Subcutaneous abdominal adipose tissue (tissue), 5 donors: ENCODE results near the gene TINAGL1.
A peak's percentile ranks its signal among the peaks of the same experiment; 100 is the strongest.

Experiments
- H3K27ac ChIP-seq: one replicate; pipeline ENCODE4 v1.7.0; 2013; ENCODE audit warnings: low read depth, mild to moderate bottlenecking, inconsistent platforms, low read length, moderate library complexity
- H3K27me3 ChIP-seq, 5 donors: one replicate each; pipeline ENCODE4 v1.7.0; 2013; ENCODE audit warnings: low read length in 5 of 5, inconsistent platforms in 1 of 5; ENCODE audit not compliant: control insufficient read depth in 5 of 5, insufficient read depth in 4 of 5
- H3K36me3 ChIP-seq, 5 donors: one replicate each; pipeline ENCODE4 v1.7.0; 2013; ENCODE audit warnings: low read length in 5 of 5; ENCODE audit not compliant: control insufficient read depth in 5 of 5, insufficient read depth in 5 of 5
- H3K4me1 ChIP-seq, 5 donors: one replicate each; pipeline ENCODE4 v1.7.0; 2013; ENCODE audit warnings: low read length in 5 of 5, mild to moderate bottlenecking in 3 of 5, moderate library complexity in 1 of 5; ENCODE audit not compliant: control insufficient read depth in 5 of 5, insufficient read depth in 5 of 5
- H3K4me3 ChIP-seq, 5 donors: one replicate each; pipeline ENCODE4 v1.7.0; 2013; ENCODE audit warnings: low read length in 5 of 5, low read depth in 1 of 5
- H3K9ac ChIP-seq, 5 donors: one replicate each; pipeline ENCODE4 v1.7.0; 2013; ENCODE audit warnings: low read length in 5 of 5, mild to moderate bottlenecking in 4 of 5, moderate library complexity in 3 of 5
- H3K9me3 ChIP-seq, 5 donors: one replicate each; pipeline ENCODE4 v1.7.0; 2013; ENCODE audit warnings: low read length in 5 of 5; ENCODE audit not compliant: control insufficient read depth in 5 of 5
- donor health status: healthy.
- donor health status: healthy.
- donor health status: healthy.
- donor health status: healthy.
- donor health status: healthy.

The TINAGL1 gene

DNA sequence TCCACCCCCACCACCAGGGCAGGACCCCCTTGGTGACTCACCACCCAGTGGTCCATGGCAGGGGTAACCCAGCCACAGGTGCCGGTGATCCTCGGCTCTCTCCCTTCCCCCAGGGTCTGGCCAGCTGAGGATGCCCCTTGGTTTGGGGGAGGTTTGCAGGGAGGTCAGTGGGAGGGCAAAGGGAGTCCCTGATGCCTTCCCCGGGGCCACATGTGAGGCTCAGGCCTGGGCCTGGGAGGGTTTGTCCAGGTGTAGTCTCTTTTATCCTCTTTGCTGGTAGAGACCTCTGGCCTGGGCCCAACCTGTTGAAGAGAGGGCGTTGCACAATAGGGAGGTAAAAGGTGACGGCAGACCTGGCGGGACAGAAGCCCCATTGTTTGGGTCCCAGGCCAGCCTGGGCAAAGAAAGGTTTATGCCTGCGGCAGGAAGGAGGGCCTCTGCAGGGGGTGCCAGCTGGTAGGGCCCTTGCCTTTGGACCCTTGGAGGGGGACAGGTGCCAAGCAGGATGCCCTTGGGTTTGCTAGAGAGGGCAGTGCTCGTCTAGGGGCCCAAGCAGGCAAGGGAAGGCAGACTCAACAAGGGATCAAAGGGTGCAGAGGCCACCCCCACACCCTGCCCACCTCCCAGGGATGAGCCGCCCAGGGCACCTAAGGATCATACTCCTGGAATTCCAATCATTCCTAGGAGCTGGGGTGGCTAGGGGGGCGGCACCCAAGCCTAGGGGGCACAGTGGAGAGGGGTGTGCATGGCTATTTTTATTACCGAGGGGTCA, 760 bp upstream of the TINAGL1 start:
- H3K36me3 ChIP-seq: peaks cover 0 to 5% (median 0%) of the 10 kb centered on the region in 5 donors
- H3K4me1 ChIP-seq: peaks cover 2 to 73% (median 70%) of the 10 kb centered on the region in 5 donors
- H3K27me3 ChIP-seq: peaks cover 0 to 4% (median 0%) of the 10 kb centered on the region in 5 donors
- H3K9ac ChIP-seq: no peak overlapping the region
- H3K4me3 ChIP-seq: peak overlapping the region in 3 of 5 donors; percentile 76 to 98 (median 81)
- no peaks in the 10 kb centered on the region for H3K9me3 ChIP-seq
- H3K27ac ChIP-seq: peak overlapping the region; percentile 86

DNA sequence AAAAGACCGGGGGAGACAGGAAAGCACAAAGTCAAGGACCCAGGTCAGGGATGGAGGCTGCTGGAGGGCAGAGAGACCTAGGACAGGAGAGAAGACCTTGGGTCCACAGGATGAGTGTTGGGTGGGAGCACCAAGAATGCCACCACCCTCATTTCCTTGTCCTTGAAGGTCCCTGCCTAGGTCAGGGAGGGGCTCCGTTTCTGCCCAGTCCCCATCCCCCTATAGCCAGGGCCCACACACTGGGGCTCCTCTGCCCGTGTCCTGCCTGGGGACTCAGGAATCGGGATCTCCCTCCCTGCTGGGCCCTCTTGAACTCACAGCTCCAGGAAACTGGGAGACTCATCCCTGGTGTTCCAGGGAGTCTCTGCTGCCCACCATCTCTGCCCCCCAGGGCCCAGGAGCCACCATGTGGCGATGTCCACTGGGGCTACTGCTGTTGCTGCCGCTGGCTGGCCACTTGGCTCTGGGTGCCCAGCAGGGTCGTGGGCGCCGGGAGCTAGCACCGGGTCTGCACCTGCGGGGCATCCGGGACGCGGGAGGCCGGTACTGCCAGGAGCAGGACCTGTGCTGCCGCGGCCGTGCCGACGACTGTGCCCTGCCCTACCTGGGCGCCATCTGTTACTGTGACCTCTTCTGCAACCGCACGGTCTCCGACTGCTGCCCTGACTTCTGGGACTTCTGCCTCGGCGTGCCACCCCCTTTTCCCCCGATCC, 584 bp downstream of the TINAGL1 start:
- Histone ChIP-seq H3K4me3 (peak overlapping the region; percentile 66 to 98 (median 81)), H3K27ac (peak overlapping the region; percentile 86), H3K9me3 (no peaks in the 10 kb centered on the region), H3K27me3 (peaks cover 0 to 4% (median 0%) of the 10 kb centered on the region in 5 donors), H3K4me1 (peaks cover 5 to 86% (median 83%) of the 10 kb centered on the region in 5 donors), H3K9ac (peak overlapping the region; percentile 6 to 92 (median 74)), H3K36me3 (peaks cover 0 to 8% (median 2%) of the 10 kb centered on the region in 5 donors)

DNA sequence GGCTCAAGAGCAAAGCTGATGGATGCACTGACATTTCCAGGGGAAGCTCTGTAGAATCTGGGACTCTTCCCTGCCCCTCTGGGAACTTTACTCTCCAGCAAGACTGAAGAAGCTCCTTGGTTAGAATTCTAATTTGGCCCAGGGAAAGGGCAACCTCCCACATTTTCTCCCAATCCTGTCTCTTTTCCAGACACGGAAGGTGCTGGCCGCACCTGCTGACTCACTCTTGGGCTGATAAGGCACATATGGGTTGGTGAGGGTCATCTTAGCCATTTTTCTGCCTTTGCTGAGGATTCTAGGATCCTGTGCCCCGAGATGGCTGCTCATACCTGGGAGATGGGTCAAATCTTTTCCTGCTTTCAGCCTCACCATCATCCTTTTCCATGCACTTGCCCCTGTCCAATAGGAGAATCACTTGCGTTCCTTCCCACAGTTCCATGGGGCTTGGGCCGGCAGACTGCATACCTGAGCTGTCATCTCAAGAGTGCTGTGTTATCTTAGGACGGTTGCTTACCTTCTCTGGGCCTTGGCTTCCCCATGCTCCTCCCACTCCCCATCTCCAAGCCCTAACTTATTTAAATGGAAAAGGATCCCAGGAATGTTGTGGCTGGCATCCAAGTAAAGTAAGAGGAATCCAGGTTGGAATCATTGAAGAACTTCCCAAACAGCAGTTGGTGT, 1.3 kb downstream of the TINAGL1 start:
- peak overlapping the region; percentile 66 to 98 (median 76) for H3K4me3 ChIP-seq
- H3K27ac ChIP-seq: peak overlapping the region; percentile 86
- peaks cover 0 to 4% (median 0%) of the 10 kb centered on the region in 5 donors for H3K27me3 ChIP-seq
- H3K9me3 ChIP-seq: no peaks in the 10 kb centered on the region
- peaks cover 0 to 8% (median 2%) of the 10 kb centered on the region in 5 donors for H3K36me3 ChIP-seq
- peaks cover 8 to 91% (median 87%) of the 10 kb centered on the region in 5 donors for H3K4me1 ChIP-seq
- H3K9ac ChIP-seq: peak overlapping the region in 4 of 5 donors; percentile 6 to 92 (median 75)

DNA sequence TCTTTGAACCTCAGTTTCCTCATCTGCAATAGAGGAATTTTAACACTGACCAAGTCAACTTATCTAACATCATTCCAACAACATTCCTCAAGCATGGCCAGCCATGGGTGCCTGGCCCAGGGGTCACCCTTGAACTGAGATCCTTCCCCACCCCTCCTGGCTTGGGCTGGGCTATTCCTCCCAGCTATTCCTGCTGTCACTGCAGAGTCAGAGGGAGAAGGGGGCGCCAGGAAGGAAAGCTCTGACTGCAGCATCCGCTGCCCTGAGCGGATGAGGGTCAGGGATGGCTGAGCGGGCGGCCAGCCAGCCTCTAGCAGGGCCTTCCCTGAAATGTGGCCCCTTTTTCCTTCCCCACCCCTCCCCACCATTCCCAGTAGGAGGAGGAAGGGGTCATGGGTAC, 3.1 kb downstream of the TINAGL1 start:
- Histone ChIP-seq H3K27me3 (peaks cover 0 to 4% (median 0%) of the 10 kb centered on the region in 5 donors), H3K4me1 (peaks cover 18 to 91% (median 88%) of the 10 kb centered on the region in 5 donors), H3K27ac (peak overlapping the region; percentile 84), H3K9ac (peak overlapping the region in 3 of 5 donors; percentile 2 to 68 (median 52)), H3K4me3 (peak overlapping the region; percentile 34 to 74 (median 64)), H3K9me3 (no peaks in the 10 kb centered on the region), H3K36me3 (peaks cover 0 to 14% (median 8%) of the 10 kb centered on the region in 5 donors)

DNA sequence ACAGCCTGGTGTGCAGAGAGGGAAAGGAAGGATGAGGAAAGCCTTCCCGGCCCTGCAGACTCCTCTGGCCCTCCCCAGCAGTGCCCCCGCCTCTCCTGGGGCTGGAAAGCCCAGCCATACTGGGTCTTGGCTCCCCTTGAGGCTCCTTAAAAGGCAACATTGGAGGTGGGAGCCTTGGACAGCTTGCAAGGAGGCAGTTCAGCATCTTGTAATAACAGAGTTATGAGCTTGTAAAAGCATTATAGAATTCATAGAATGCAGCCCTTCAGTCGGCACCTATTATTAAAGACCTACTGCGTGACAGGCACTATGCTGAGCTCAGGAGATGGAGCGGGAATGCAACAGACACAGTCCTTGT, 4.2 kb downstream of the TINAGL1 start:
- H3K36me3 ChIP-seq: peaks cover 0 to 25% (median 18%) of the 10 kb centered on the region in 5 donors
- H3K27me3 ChIP-seq: peaks cover 0 to 4% (median 0%) of the 10 kb centered on the region in 5 donors
- peak overlapping the region; percentile 3 to 74 (median 52) for H3K4me3 ChIP-seq
- H3K9me3 ChIP-seq: no peaks in the 10 kb centered on the region
- peaks cover 21 to 92% (median 90%) of the 10 kb centered on the region in 5 donors for H3K4me1 ChIP-seq
- H3K9ac ChIP-seq: peak overlapping the region in 2 of 5 donors; percentile 5 to 16
- peak overlapping the region; percentile 84 for H3K27ac ChIP-seq

DNA sequence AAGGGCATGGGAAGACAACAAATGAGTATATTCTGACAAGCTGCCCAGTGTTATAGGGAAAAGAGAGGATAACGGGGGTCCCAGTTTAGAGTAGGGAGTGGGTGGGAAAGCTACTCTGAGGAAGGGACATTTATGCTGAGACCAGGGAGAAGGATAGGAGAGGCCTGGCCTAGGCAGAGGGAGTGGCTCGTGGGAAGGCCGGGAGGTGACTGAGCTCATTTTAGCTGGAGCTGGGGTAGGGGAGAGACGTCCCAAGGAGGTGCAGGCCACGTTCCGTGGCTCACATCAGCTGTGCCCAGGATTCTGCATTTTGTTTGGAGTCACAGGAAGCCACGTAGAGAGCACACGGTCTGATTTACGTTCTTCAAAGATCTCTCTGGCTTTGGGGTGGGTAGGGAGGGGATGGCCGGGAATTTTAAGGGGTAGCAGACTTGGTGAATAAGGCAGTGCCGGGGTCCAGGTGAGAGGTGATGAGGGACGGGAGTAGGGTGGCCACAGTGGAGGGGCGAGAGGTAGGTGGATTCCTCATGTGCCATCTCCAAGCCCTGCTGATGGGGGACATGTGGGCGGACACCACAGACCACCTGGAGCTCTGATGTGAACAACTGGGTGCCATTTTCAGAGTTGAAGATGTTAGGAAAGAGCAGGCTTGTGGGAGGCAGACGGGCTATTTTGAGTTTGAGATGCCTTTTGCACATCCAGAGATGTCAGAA, 4.7 kb downstream of the TINAGL1 start:
- peak overlapping the region in 2 of 5 donors; percentile 10 to 16 for H3K9ac ChIP-seq
- H3K9me3 ChIP-seq: no peaks in the 10 kb centered on the region
- H3K4me1 ChIP-seq: peaks cover 23 to 91% (median 89%) of the 10 kb centered on the region in 5 donors
- H3K4me3 ChIP-seq: peak overlapping the region in 4 of 5 donors; percentile 3 to 74 (median 58)
- H3K27ac ChIP-seq: peak overlapping the region; percentile 84
- H3K36me3 ChIP-seq: peaks cover 0 to 28% (median 22%) of the 10 kb centered on the region in 5 donors
- peaks cover 0 to 4% (median 0%) of the 10 kb centered on the region in 5 donors for H3K27me3 ChIP-seq

DNA sequence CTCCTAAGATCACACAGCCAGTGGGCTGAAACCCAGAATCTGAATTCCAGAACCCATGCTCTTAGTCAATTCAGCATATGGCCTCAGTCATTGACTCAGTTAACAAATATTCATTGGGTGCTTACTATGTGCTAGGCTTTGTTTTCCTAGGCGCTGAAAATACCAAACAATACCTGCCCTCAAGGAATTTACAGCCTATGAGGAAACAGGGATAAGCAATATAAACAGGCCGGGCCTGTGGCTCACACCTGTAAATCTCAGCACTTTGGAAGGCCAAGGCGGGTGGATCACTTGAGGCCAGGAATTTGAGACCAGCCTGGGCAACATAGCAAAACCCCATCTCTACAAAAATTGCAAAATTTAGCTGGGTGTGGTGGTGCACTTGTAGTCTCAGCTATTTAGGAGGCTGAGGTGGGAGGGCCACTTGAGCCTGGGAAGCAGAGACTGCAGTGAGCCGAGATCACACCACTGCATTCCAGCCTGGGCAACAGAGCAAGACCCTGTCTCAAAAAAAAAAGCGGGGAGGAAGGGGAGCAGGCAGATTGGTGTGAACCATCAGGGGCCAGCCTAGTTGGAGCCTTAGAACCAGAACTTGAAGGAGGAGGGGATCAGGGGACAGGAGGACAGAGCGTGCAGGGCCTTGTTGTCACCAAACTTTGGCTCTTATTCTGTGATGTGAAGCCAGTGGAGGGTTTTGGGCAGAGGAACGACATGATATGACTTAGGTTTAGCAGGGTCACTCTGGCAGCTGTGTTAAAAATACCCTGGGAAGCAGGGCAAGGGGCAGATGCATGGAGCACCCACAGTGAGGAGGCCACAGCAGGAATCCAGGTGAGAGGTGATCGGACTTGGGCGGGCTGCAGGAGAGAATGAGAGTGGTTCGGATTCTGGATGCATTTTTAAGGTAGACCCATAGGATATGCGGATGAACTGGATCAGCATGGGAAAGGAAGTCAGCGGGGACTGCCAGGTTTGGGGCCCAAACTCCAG, 5.8 kb downstream of the TINAGL1 start:
- H3K27ac ChIP-seq: peak overlapping the region; percentile 84
- peak overlapping the region in 2 of 5 donors; percentile 52 to 64 for H3K4me3 ChIP-seq
- peaks cover 0 to 29% (median 26%) of the 10 kb centered on the region in 5 donors for H3K36me3 ChIP-seq
- H3K9me3 ChIP-seq: no peaks in the 10 kb centered on the region
- peak overlapping the region in 1 of 5 donors; percentile 10 for H3K9ac ChIP-seq
- no peaks in the 10 kb centered on the region for H3K27me3 ChIP-seq
- H3K4me1 ChIP-seq: peaks cover 23 to 91% (median 87%) of the 10 kb centered on the region in 5 donors

DNA sequence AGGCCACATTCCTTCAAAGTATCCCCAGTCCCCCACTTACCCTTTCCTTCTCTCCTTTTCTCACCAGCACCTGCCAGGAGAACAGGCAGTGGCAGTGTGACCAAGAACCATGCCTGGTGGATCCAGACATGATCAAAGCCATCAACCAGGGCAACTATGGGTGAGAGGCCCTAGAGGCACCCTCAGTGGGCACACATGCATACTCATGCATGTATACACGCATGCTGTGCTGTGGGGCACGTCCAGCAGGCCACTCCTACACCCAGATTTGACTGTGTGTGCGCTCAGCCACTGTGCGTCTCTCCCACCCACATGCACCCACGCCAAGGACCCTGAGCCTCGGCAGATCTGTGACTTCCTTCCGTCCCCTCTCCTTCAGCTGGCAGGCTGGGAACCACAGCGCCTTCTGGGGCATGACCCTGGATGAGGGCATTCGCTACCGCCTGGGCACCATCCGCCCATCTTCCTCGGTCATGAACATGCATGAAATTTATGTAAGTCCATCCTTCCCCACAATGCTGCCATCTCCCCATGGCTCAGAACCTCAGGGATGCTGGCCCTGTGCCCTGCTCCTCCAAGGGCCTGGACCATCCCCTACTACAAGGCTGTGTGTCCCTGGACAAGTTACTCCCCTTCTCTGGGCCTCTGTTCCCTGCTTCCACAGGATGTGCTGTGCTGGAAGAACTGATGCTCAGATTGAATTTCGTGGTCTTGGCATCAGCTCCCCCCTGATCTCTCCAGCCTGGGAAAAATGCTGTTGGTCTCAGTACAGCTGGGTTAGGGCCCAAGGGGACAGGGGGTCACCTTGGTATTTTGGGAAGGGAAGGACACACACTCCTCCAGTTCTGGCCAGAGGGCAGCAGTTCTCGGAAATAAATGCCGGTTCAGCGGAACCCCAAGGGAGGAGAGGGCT, 7.0 kb downstream of the TINAGL1 start:
- no peaks in the 10 kb centered on the region for H3K9me3 ChIP-seq
- H3K4me3 ChIP-seq: peak overlapping the region in 2 of 5 donors; percentile 4 to 29
- peaks cover 28 to 95% (median 89%) of the 10 kb centered on the region in 5 donors for H3K4me1 ChIP-seq
- H3K36me3 ChIP-seq: peaks cover 0 to 33% (median 26%) of the 10 kb centered on the region in 5 donors
- no peaks in the 10 kb centered on the region for H3K27me3 ChIP-seq
- peak overlapping the region in 4 of 5 donors; percentile 10 to 66 (median 32) for H3K9ac ChIP-seq
- peak overlapping the region; percentile 84 for H3K27ac ChIP-seq
